ENCODE data around the gene ZNF511. TPM values are rescaled to one million over a fixed set of nuclear protein-coding genes. Genes with fewer than 3 reads are reported as not detected.
A peak's percentile ranks its signal among the peaks of the same experiment; 100 is the strongest.

The ZNF511 gene
- total and polyA plus RNA-seq, 3 experiments from 2014 or later = 82.2 to 90.8 (median 83.2) TPM

GRCh38 chr10:133270773-133271297 lies 37.9 kb upstream of the ZNF511 start:
- H3K27ac Mint-ChIP-seq = peak overlapping the region in 1 of 8 donors; percentile 60
- ChIA-PET POLR2A (no interaction called here), CTCF (no interaction called here)
- H3K9me3 ChIP-seq (ENCODE audit: low read length) = no peaks in the 10 kb centered on the region
- H3K4me3 Mint-ChIP-seq = no peak overlapping the region
- H3K27me3 ChIP-seq (ENCODE audit: insufficient read depth, low read length, poor library complexity, severe bottlenecking) = no peaks in the 10 kb centered on the region
- no peak overlapping the region for H3K27ac ChIP-seq (ENCODE audit: low read depth, low read length)
- peaks cover 11% of the 10 kb centered on the region for H3K36me3 ChIP-seq (ENCODE audit: insufficient read depth, low read length)
- no peaks in the 10 kb centered on the region for H3K9me3 Mint-ChIP-seq
- no peak overlapping the region for H3K4me3 ChIP-seq (ENCODE audit: low read length)
- DNase-seq = no peak
- H3K36me3 Mint-ChIP-seq = peaks cover 0 to 44% (median 0%) of the 10 kb centered on the region in 3 donors
- peaks cover 3 to 17% (median 9%) of the 10 kb centered on the region in 3 donors for H3K4me1 Mint-ChIP-seq
- peaks cover 11% of the 10 kb centered on the region for H3K4me1 ChIP-seq (ENCODE audit: insufficient read depth, low read length)
- H3K27me3 Mint-ChIP-seq = no peaks in the 10 kb centered on the region

- H3K4me1 Mint-ChIP-seq = peaks cover 0 to 19% (median 11%) of the 10 kb centered on the region in 3 donors
- no peaks in the 10 kb centered on the region for H3K27me3 Mint-ChIP-seq
- no peaks in the 10 kb centered on the region for H3K9me3 Mint-ChIP-seq
- peaks cover 15% of the 10 kb centered on the region for H3K4me1 ChIP-seq (ENCODE audit: insufficient read depth, low read length)
- peaks cover 0 to 45% (median 0%) of the 10 kb centered on the region in 3 donors for H3K36me3 Mint-ChIP-seq
- DNase-seq = no peak
- H3K27ac Mint-ChIP-seq = peak overlapping the region in 4 of 8 donors; percentile 8 to 43 (median 36)
- H3K9me3 ChIP-seq (ENCODE audit: low read length) = no peaks in the 10 kb centered on the region
- H3K27ac ChIP-seq (ENCODE audit: low read depth, low read length) = no peak overlapping the region
- peaks cover 11% of the 10 kb centered on the region for H3K36me3 ChIP-seq (ENCODE audit: insufficient read depth, low read length)
- POLR2A ChIA-PET = interaction anchor here (0.7 kb wide), 1 partner anchor 43 kb away, joined by 3 read pairs; no protein-coding TSS in a partner anchor
- H3K27me3 ChIP-seq (ENCODE audit: insufficient read depth, low read length, poor library complexity, severe bottlenecking) = no peaks in the 10 kb centered on the region
- CTCF ChIA-PET = interaction anchor here (1.3 kb wide), 1 partner anchor 58 kb away, joined by 3 read pairs; no protein-coding TSS in a partner anchor
- H3K4me3 ChIP-seq (ENCODE audit: low read length) = no peak overlapping the region
- H3K4me3 Mint-ChIP-seq = no peak overlapping the region
Measured at GRCh38 chr10:133271521-133272300, 37.0 kb upstream of the ZNF511 start.

GRCh38 chr10:133272301-133272963 lies 36.3 kb upstream of the ZNF511 start:
- Histone ChIP-seq H3K27me3 (ENCODE audit: insufficient read depth, low read length, poor library complexity, severe bottlenecking) (no peaks in the 10 kb centered on the region), H3K9me3 (ENCODE audit: low read length) (no peaks in the 10 kb centered on the region), H3K4me1 (ENCODE audit: insufficient read depth, low read length) (peaks cover 22% of the 10 kb centered on the region), H3K27ac (ENCODE audit: low read depth, low read length) (no peak overlapping the region), H3K4me3 (ENCODE audit: low read length) (no peak overlapping the region), H3K36me3 (ENCODE audit: insufficient read depth, low read length) (peaks cover 11% of the 10 kb centered on the region)
- peaks cover under 1 to 24% (median 11%) of the 10 kb centered on the region in 3 donors for H3K4me1 Mint-ChIP-seq
- H3K9me3 Mint-ChIP-seq = no peaks in the 10 kb centered on the region
- no peaks in the 10 kb centered on the region for H3K27me3 Mint-ChIP-seq
- H3K4me3 Mint-ChIP-seq = peak overlapping the region in 1 of 7 donors; percentile 73
- H3K27ac Mint-ChIP-seq = peak overlapping the region in 3 of 8 donors; percentile 29 to 64 (median 42)
- CTCF ChIA-PET = interaction anchor here (1.3 kb wide), 1 partner anchor 57 kb away, joined by 3 read pairs; no protein-coding TSS in a partner anchor
- POLR2A ChIA-PET = interaction anchor here (0.7 kb wide), 1 partner anchor 42 kb away, joined by 3 read pairs; no protein-coding TSS in a partner anchor
- no peak for DNase-seq
- peaks cover 0 to 45% (median 0%) of the 10 kb centered on the region in 3 donors for H3K36me3 Mint-ChIP-seq

- no peaks in the 10 kb centered on the region for H3K9me3 Mint-ChIP-seq
- no peaks in the 10 kb centered on the region for H3K27me3 Mint-ChIP-seq
- Histone ChIP-seq H3K4me3 (ENCODE audit: low read length) (no peak overlapping the region), H3K27me3 (ENCODE audit: insufficient read depth, low read length, poor library complexity, severe bottlenecking) (no peaks in the 10 kb centered on the region), H3K4me1 (ENCODE audit: insufficient read depth, low read length) (peaks cover 27% of the 10 kb centered on the region), H3K9me3 (ENCODE audit: low read length) (no peaks in the 10 kb centered on the region), H3K36me3 (ENCODE audit: insufficient read depth, low read length) (peaks cover 11% of the 10 kb centered on the region), H3K27ac (ENCODE audit: low read depth, low read length) (no peak overlapping the region)
- CTCF ChIA-PET = no interaction called here
- no peak overlapping the region for H3K4me3 Mint-ChIP-seq
- no peak for DNase-seq
- H3K4me1 Mint-ChIP-seq = peaks cover 6 to 29% (median 16%) of the 10 kb centered on the region in 3 donors
- H3K36me3 Mint-ChIP-seq = peaks cover 0 to 43% (median 0%) of the 10 kb centered on the region in 3 donors
- POLR2A ChIA-PET = no interaction called here
- peak overlapping the region in 1 of 8 donors; percentile 32 for H3K27ac Mint-ChIP-seq
Measured at GRCh38 chr10:133272964-133273420, 35.7 kb upstream of the ZNF511 start.

- Mint-ChIP-seq H3K36me3 (peaks cover 0 to 42% (median 0%) of the 10 kb centered on the region in 3 donors), H3K27ac (peak overlapping the region in 3 of 8 donors; percentile 32 to 87 (median 68)), H3K4me1 (peaks cover 12 to 36% (median 22%) of the 10 kb centered on the region in 3 donors), H3K9me3 (no peaks in the 10 kb centered on the region), H3K27me3 (no peaks in the 10 kb centered on the region), H3K4me3 (peak overlapping the region in 1 of 7 donors; percentile 34)
- Histone ChIP-seq H3K4me3 (ENCODE audit: low read length) (no peak overlapping the region), H3K36me3 (ENCODE audit: insufficient read depth, low read length) (peaks cover 11% of the 10 kb centered on the region), H3K9me3 (ENCODE audit: low read length) (no peaks in the 10 kb centered on the region), H3K4me1 (ENCODE audit: insufficient read depth, low read length) (peaks cover 34% of the 10 kb centered on the region), H3K27ac (ENCODE audit: low read depth, low read length) (no peak overlapping the region), H3K27me3 (ENCODE audit: insufficient read depth, low read length, poor library complexity, severe bottlenecking) (no peaks in the 10 kb centered on the region)
- DNase-seq = no peak
- CTCF ChIA-PET = interaction anchor here (2.1 kb wide), 1 partner anchor 10 kb away, joined by 10 read pairs; no protein-coding TSS in a partner anchor
- POLR2A ChIA-PET = no interaction called here
Measured at GRCh38 chr10:133273534-133274143, 35.1 kb upstream of the ZNF511 start.

GRCh38 chr10:133274751-133275683 lies 33.7 kb upstream of the ZNF511 start:
- H3K27me3 ChIP-seq (ENCODE audit: insufficient read depth, low read length, poor library complexity, severe bottlenecking) = no peaks in the 10 kb centered on the region
- Mint-ChIP-seq H3K9me3 (no peaks in the 10 kb centered on the region), H3K36me3 (peaks cover 0 to 35% (median 0%) of the 10 kb centered on the region in 3 donors), H3K4me1 (peaks cover 23 to 50% (median 34%) of the 10 kb centered on the region in 3 donors), H3K27ac (peak overlapping the region; percentile 93 to 99 (median 96)), H3K27me3 (no peaks in the 10 kb centered on the region), H3K4me3 (peak overlapping the region; percentile 88 to 97 (median 91))
- DNase-seq = peak; percentile 71 to 92 (median 80)
- H3K4me1 ChIP-seq (ENCODE audit: insufficient read depth, low read length) = peaks cover 45% of the 10 kb centered on the region
- H3K36me3 ChIP-seq (ENCODE audit: insufficient read depth, low read length) = peaks cover 10% of the 10 kb centered on the region
- ChIA-PET POLR2A (interaction anchor here (1.0 to 1.5 kb wide), 3 partner anchors 11 to 115 kb away, joined by 3 to 8 read pairs (median 7); no protein-coding TSS in a partner anchor), CTCF (interaction anchor here (0.8 to 3.5 kb wide), 9 partner anchors 8 to 131 kb away, joined by 3 to 17 read pairs (median 5); no protein-coding TSS in a partner anchor)
- H3K27ac ChIP-seq (ENCODE audit: low read depth, low read length) = peak overlapping the region; percentile 93
- no peaks in the 10 kb centered on the region for H3K9me3 ChIP-seq (ENCODE audit: low read length)
- H3K4me3 ChIP-seq (ENCODE audit: low read length) = peak overlapping the region; percentile 88

Data from CD8-positive, alpha-beta memory T cell (primary cell).